Tibial nerve (tissue), 4 donors: ENCODE data around the gene FCHSD2. TPM values are rescaled to one million over a fixed set of nuclear protein-coding genes. Genes with fewer than 3 reads are reported as not detected.
A peak's percentile ranks its signal among the peaks of the same experiment; 100 is the strongest.
"Not testable (repeated sequence)": the region's sequence is repeated elsewhere in the genome, so short reads cannot be mapped to it uniquely, and the experiment has no call there.

Experiments
- DNase-seq, 2 donors: peaks; one replicate each; pipeline ENCODE4 v3.0.0-alpha.2; 2019; ENCODE audit warnings: low spot score in 2 of 2
- H3K27ac ChIP-seq, 4 donors: fragments of 200-600 bp; sonication (generic) in 3 of 4; one replicate each; pipeline ENCODE4 v1.5.1; 2017 to 2019; ENCODE audit warnings: mild to moderate bottlenecking in 1 of 4
- H3K27me3 ChIP-seq, 2 donors: fragments of 200-600 bp; sonication (generic) in 1 of 2; one replicate each; pipeline versions ENCODE4 v1.5.1 to v1.6.0; 2017 to 2019
- H3K36me3 ChIP-seq, 3 donors: fragments of 200-600 bp; sonication (generic); one replicate each; pipeline ENCODE4 v1.5.1; 2018 to 2019
- H3K4me1 ChIP-seq, 4 donors: fragments of 200-600 bp; sonication (generic) in 3 of 4; one replicate each; pipeline ENCODE4 v1.5.1; 2017 to 2019
- H3K4me3 ChIP-seq, 4 donors: fragments of 200-600 bp; sonication (generic) in 3 of 4; one replicate each; pipeline ENCODE4 v1.5.1; 2017 to 2019; ENCODE audit warnings: mild to moderate bottlenecking in 1 of 4, moderate library complexity in 1 of 4
- H3K9me3 ChIP-seq, 4 donors: fragments of 200-600 bp; sonication (generic) in 3 of 4; one replicate each; pipeline ENCODE4 v1.5.1; 2017 to 2019
- EP300 ChIP-seq, 2 donors: sonication (generic); formaldehyde crosslinking; IDR thresholded peaks; one replicate each; pipeline ENCODE4 v1.6.1; 2017; ENCODE audit warnings: antibody characterized with exemption in 2 of 2, mild to moderate bottlenecking in 1 of 2
- POLR2A ChIP-seq, 2 donors: fragments of 450-650 bp; IDR thresholded peaks; one replicate each; pipeline ENCODE4 v1.6.1; 2017; ENCODE audit warnings: antibody characterized with exemption in 2 of 2, mild to moderate bottlenecking in 2 of 2, moderate library complexity in 2 of 2
- WGBS, 2 donors: methylation state at CpG; one replicate each; pipeline ENCODE4 v1.1.5; 2018; 5-methylcytosine and 5-hydroxymethylcytosine counted together
- total RNA-seq, 4 donors: library from RNA; depleted of rRNA; stranded (reverse); fragments of >200 nt; gene quantifications; one replicate each; pipeline ENCODE4 v1.1.0, GENCODE V29; 2016
- TF ChIP-seq, protein P1 (sequence below), 5 experiments: fragments of 200-600 bp in 3 of 5; fragments of 450-650 bp in 2 of 5; sonication (generic) in 3 of 5; IDR thresholded peaks; one replicate each; pipeline ENCODE4 v1.5.1; 2016 to 2019; ENCODE audit warnings: antibody characterized with exemption in 5 of 5, mild to moderate bottlenecking in 3 of 5, moderate library complexity in 2 of 5

The FCHSD2 gene
- total RNA-seq, 4 donors from 2014 or later, result 19.5 to 29.1 (median 22.8) TPM

GRCh38 chr11:73077454-73077853, 64.7 kb downstream of the FCHSD2 start:
- no peak overlapping the region for H3K27ac ChIP-seq
- no peak for DNase-seq
- H3K9me3 ChIP-seq, result peaks cover 0 to 10% (median 2%) of the 10 kb centered on the region in 4 donors
- no peak overlapping the region for H3K4me3 ChIP-seq
- TF ChIP-seq EP300 (IDR thresholded peaks at IDR 0.05), result no peak
- TF ChIP-seq, protein P1, sequence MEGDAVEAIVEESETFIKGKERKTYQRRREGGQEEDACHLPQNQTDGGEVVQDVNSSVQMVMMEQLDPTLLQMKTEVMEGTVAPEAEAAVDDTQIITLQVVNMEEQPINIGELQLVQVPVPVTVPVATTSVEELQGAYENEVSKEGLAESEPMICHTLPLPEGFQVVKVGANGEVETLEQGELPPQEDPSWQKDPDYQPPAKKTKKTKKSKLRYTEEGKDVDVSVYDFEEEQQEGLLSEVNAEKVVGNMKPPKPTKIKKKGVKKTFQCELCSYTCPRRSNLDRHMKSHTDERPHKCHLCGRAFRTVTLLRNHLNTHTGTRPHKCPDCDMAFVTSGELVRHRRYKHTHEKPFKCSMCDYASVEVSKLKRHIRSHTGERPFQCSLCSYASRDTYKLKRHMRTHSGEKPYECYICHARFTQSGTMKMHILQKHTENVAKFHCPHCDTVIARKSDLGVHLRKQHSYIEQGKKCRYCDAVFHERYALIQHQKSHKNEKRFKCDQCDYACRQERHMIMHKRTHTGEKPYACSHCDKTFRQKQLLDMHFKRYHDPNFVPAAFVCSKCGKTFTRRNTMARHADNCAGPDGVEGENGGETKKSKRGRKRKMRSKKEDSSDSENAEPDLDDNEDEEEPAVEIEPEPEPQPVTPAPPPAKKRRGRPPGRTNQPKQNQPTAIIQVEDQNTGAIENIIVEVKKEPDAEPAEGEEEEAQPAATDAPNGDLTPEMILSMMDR (IDR thresholded peaks at IDR 0.05), result no peak
- no peak for TF ChIP-seq POLR2A (IDR thresholded peaks at IDR 0.05)
- peaks cover 0 to 16% (median 4%) of the 10 kb centered on the region in 4 donors for H3K4me1 ChIP-seq
- no peaks in the 10 kb centered on the region for H3K27me3 ChIP-seq
- peaks cover 0 to 18% (median 0%) of the 10 kb centered on the region in 3 donors for H3K36me3 ChIP-seq

GRCh38 chr11:73074319-73074718, 67.8 kb downstream of the FCHSD2 start:
- peaks cover 0 to 16% (median 0%) of the 10 kb centered on the region in 3 donors for H3K36me3 ChIP-seq
- DNase-seq, result no peak
- H3K27me3 ChIP-seq, result no peaks in the 10 kb centered on the region
- peaks cover 0 to 27% (median 7%) of the 10 kb centered on the region in 4 donors for H3K4me1 ChIP-seq
- no peak overlapping the region for H3K27ac ChIP-seq
- no peak overlapping the region for H3K4me3 ChIP-seq
- peaks cover 0 to 10% (median 2%) of the 10 kb centered on the region in 4 donors for H3K9me3 ChIP-seq
- TF ChIP-seq, protein P1 (IDR thresholded peaks at IDR 0.05), result no peak
- TF ChIP-seq EP300 (IDR thresholded peaks at IDR 0.05), result no peak
- TF ChIP-seq POLR2A (IDR thresholded peaks at IDR 0.05), result no peak
- WGBS, 2 donors, result 84 to 94% methylated on average over 1 of the region's 1 CpG

- Histone ChIP-seq H3K9me3 (peaks cover 0 to 9% (median 2%) of the 10 kb centered on the region in 4 donors), H3K36me3 (peaks cover 0 to 8% (median 0%) of the 10 kb centered on the region in 3 donors), H3K27ac (peak overlapping the region in 3 of 4 donors; percentile 27 to 63 (median 30)), H3K4me3 (peak overlapping the region in 1 of 4 donors; percentile 8), H3K4me1 (peaks cover 0 to 27% (median 7%) of the 10 kb centered on the region in 4 donors), H3K27me3 (no peaks in the 10 kb centered on the region)
- no peak for DNase-seq
- WGBS, 2 donors, result 26 to 39% methylated on average over 2 of the region's 2 CpGs
- peak in 1 of 2 donors; percentile 18 for TF ChIP-seq EP300 (IDR thresholded peaks at IDR 0.05)
- TF ChIP-seq, protein P1 (IDR thresholded peaks at IDR 0.05), result no peak
Observed at GRCh38 chr11:73072935-73073481, 69.1 kb downstream of the FCHSD2 start.

DNA sequence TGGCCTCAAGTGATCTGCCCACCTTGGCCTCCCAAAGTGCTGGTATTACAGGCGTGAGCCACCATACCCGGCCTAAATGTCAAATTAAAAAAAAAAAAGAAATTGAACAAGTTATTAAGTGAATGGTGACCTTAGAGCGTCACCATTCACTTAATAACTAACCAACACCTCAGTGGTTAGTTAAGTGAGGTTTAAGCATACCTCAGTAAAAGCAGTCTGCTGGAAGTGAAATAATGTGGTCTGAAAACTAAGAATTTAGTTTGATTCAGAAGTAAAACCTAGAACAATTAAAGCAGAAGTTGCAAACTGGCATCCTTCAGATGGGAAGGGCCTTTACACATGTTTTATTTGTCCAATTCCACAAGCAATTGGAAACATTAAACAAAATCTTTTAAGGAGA, 71.5 kb downstream of the FCHSD2 start:
- Histone ChIP-seq H3K27ac (peak overlapping the region in 1 of 4 donors; percentile 6), H3K27me3 (no peaks in the 10 kb centered on the region), H3K9me3 (no peaks in the 10 kb centered on the region), H3K4me1 (peaks cover 0 to 27% (median 7%) of the 10 kb centered on the region in 4 donors), H3K4me3 (no peak overlapping the region), H3K36me3 (no peaks in the 10 kb centered on the region)
- WGBS, 2 donors, result 94 to 97% methylated on average over 3 of the region's 3 CpGs
- DNase-seq, result no peak
- no peak for TF ChIP-seq POLR2A (IDR thresholded peaks at IDR 0.05)
- TF ChIP-seq EP300 (IDR thresholded peaks at IDR 0.05), result no peak
- TF ChIP-seq, protein P1 (IDR thresholded peaks at IDR 0.05), result no peak

DNA sequence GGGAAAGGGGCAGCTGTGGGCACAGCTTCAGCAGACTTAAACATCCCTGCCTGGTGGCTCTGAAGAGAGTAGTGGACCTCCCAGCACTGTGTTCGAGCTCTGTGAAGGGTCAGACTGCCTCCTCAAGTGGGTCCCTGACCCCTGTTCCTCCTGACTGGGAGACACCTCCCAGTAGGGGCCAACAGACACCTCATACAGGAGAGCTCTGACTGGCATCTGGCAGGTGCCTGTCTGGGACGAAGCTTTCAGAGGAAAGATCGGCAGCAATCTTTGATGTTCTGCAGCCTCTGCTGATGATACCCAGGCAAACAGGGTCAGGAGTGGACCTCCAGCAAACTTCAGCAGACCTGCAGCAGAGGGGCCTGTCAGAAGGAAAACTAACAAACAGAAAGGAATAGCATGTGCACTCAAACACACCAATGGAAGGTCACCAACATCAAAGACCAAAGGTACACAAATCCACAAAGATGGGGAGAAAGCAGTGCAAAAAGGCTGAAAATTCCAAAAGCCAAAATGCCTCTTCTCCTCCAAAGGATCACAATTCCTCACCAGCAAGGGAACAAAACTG, 80.2 kb downstream of the FCHSD2 start:
- not testable (repeated sequence) for H3K4me3 ChIP-seq, H3K27ac ChIP-seq, H3K36me3 ChIP-seq, H3K27me3 ChIP-seq, DNase-seq, H3K9me3 ChIP-seq
- H3K4me1 ChIP-seq, result peaks cover 0 to 19% (median 4%) of the 10 kb centered on the region in 4 donors
- WGBS, 2 donors, result 89 to 100% methylated on average over 3 of the region's 3 CpGs

DNA sequence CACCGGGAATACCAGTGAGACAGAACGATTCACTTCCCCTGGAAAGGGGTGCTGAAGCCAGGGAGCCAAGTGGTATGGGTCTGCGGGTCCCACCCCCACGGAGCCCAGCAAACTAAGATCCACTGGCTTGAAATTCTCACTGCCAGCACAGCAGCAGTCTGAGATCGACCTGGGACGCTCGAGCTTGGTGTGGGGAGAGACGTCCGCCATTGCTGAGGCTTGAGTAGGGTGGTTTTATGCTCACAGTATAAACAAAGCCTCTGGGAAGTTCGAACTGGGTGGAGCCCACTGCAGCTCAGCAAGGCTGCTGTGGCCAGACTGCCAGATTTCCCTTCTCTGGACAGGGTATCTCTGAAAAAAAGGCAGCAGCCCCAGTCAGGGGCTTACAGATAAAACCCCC, 80.7 kb downstream of the FCHSD2 start:
- 90 to 95% methylated on average over 6 to 10 of the region's 10 CpGs for WGBS, 2 donors
- DNase-seq, H3K9me3 ChIP-seq, H3K27ac ChIP-seq, H3K27me3 ChIP-seq, H3K36me3 ChIP-seq, H3K4me3 ChIP-seq: not testable (repeated sequence)
- peaks cover 0 to 19% (median 4%) of the 10 kb centered on the region in 4 donors for H3K4me1 ChIP-seq
